Hepatocyte (in vitro differentiated cells): ENCODE measurements around the gene CANX. TPM values are rescaled to one million over a fixed set of nuclear protein-coding genes. Genes with fewer than 3 reads are reported as not detected.

Experiments
- DNase-seq: peaks from one replicate; pipeline ENCODE4 v3.0.0-alpha.2; 2016; ENCODE audit warnings: low spot score
- H2AFZ ChIP-seq: fragments of 200-600 bp; sonication (generic); 2 replicates; pipeline ENCODE4 v1.6.0; 2016; ENCODE audit warnings: antibody characterized with exemption, mild to moderate bottlenecking
- H3K27ac ChIP-seq: fragments of 200-600 bp; sonication (generic); 2 replicates; pipeline ENCODE4 v1.5.1; 2016; ENCODE audit warnings: mild to moderate bottlenecking
- H3K27me3 ChIP-seq: fragments of 200-600 bp; sonication (generic); 2 replicates; pipeline ENCODE4 v1.6.1; 2016
- H3K36me3 ChIP-seq: fragments of 200-600 bp; sonication (generic); replicated peaks from 2 replicates; pipeline ENCODE4 v1.5.1; 2016; ENCODE audit warnings: low read depth; ENCODE audit not compliant: insufficient read depth
- H3K4me1 ChIP-seq: fragments of 200-600 bp; sonication (generic); 2 replicates; pipeline ENCODE4 v1.5.1; 2016; ENCODE audit warnings: mild to moderate bottlenecking, moderate library complexity; ENCODE audit not compliant: insufficient read depth
- H3K4me2 ChIP-seq: fragments of 200-600 bp; sonication (generic); 2 replicates; pipeline ENCODE4 v1.6.0; 2016
- H3K4me3 ChIP-seq: fragments of 200-600 bp; sonication (generic); 2 replicates; pipeline ENCODE4 v1.5.1; 2016; ENCODE audit warnings: mild to moderate bottlenecking
- H3K79me2 ChIP-seq: fragments of 200-600 bp; sonication (generic); 2 replicates; pipeline ENCODE4 v1.6.0; 2017; ENCODE audit warnings: mild to moderate bottlenecking
- H3K9me2 ChIP-seq: fragments of 200-600 bp; sonication (generic); replicated peaks from 2 replicates; pipeline ENCODE4 v1.6.0; 2017; ENCODE audit warnings: mild to moderate bottlenecking; ENCODE audit not compliant: insufficient read depth
- H3K9me3 ChIP-seq: fragments of 200-600 bp; sonication (generic); 2 replicates; pipeline ENCODE4 v1.5.1; 2016; ENCODE audit warnings: low read depth, mild to moderate bottlenecking
- H4K20me1 ChIP-seq: fragments of 200-600 bp; sonication (generic); 2 replicates; pipeline ENCODE4 v1.6.0; 2016; ENCODE audit warnings: mild to moderate bottlenecking; ENCODE audit not compliant: insufficient read depth, poor library complexity, severe bottlenecking
- EZH2 ChIP-seq: fragments of 200-600 bp; sonication (generic); IDR thresholded peaks from 2 replicates; pipeline ENCODE4 v1.6.1; 2016; ENCODE audit warnings: antibody characterized with exemption, mild to moderate bottlenecking, borderline replicate concordance
- EZH2phosphoT487 ChIP-seq: fragments of 200-600 bp; sonication (generic); IDR thresholded peaks from one replicate; pipeline ENCODE4 v1.6.1; 2018; ENCODE audit warnings: antibody characterized with exemption, mild to moderate bottlenecking, low read depth, moderate library complexity; ENCODE audit not compliant: unreplicated experiment, severe bottlenecking
- WGBS: methylation state at CpG from one replicate; pipeline ENCODE4 v1.1.6; 2016; ENCODE audit warnings: low lambda C conversion rate; ENCODE audit errors: missing lambda C conversion rate; 5-methylcytosine and 5-hydroxymethylcytosine counted together
- polyA plus RNA-seq: library from polyadenylated mRNA; unstranded; fragments of >200 nt; fragmentation: Nextera tagmentation; extraction: Ambion mirVana; gene quantifications from 2 replicates; pipeline ENCODE4 v1.2.1, GENCODE V29; 2016
- total RNA-seq: library from RNA; depleted of rRNA; stranded (reverse); fragments of >200 nt; gene quantifications from 2 replicates; pipeline ENCODE4 v1.2.3, GENCODE V29; 2014
- TF ChIP-seq, protein P1 (sequence below): fragments of 200-600 bp; sonication (generic); IDR thresholded peaks from 2 replicates; pipeline ENCODE4 v1.5.1; 2016; ENCODE audit warnings: antibody characterized with exemption, mild to moderate bottlenecking; ENCODE audit not compliant: poor library complexity

CANX gene
- total and polyA plus RNA-seq, 2 experiments from 2014 or later = 369 to 705 TPM

DNA sequence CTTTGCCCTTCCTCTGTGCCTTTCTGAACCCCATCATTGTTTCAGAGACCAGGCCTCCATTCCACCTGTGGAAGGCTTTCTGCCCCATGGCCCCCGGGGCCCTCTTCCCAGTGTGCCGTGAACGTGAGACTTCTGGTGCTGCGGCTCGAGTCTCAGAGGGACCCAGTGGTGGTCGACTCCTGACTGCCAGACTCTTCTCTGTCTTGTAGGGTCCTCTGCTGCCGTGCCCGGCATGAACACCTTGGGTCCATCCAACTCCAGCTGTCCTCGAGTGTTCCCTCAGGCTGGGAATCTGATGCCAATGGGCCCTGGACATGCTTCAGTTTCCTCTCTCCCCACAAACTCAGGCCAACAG, 74.9 kb downstream of the CANX start:
- Histone ChIP-seq H3K36me3 (no peaks in the 10 kb centered on the region), H3K27ac (no peak overlapping the region), H3K4me3 (no peak overlapping the region), H4K20me1 (peaks cover 4% of the 10 kb centered on the region), H3K27me3 (no peaks in the 10 kb centered on the region), H2AFZ (no peak overlapping the region), H3K9me2 (no peaks in the 10 kb centered on the region), H3K4me2 (no peak overlapping the region), H3K9me3 (no peaks in the 10 kb centered on the region), H3K4me1 (no peaks in the 10 kb centered on the region), H3K79me2 (peaks cover 12% of the 10 kb centered on the region)
- TF ChIP-seq EZH2 (no peak), EZH2phosphoT487 (no peak)
- TF ChIP-seq, protein P1, sequence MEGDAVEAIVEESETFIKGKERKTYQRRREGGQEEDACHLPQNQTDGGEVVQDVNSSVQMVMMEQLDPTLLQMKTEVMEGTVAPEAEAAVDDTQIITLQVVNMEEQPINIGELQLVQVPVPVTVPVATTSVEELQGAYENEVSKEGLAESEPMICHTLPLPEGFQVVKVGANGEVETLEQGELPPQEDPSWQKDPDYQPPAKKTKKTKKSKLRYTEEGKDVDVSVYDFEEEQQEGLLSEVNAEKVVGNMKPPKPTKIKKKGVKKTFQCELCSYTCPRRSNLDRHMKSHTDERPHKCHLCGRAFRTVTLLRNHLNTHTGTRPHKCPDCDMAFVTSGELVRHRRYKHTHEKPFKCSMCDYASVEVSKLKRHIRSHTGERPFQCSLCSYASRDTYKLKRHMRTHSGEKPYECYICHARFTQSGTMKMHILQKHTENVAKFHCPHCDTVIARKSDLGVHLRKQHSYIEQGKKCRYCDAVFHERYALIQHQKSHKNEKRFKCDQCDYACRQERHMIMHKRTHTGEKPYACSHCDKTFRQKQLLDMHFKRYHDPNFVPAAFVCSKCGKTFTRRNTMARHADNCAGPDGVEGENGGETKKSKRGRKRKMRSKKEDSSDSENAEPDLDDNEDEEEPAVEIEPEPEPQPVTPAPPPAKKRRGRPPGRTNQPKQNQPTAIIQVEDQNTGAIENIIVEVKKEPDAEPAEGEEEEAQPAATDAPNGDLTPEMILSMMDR = no peak
- WGBS = 86% methylated on average over 9 of the region's 9 CpGs
- no peak for DNase-seq

DNA sequence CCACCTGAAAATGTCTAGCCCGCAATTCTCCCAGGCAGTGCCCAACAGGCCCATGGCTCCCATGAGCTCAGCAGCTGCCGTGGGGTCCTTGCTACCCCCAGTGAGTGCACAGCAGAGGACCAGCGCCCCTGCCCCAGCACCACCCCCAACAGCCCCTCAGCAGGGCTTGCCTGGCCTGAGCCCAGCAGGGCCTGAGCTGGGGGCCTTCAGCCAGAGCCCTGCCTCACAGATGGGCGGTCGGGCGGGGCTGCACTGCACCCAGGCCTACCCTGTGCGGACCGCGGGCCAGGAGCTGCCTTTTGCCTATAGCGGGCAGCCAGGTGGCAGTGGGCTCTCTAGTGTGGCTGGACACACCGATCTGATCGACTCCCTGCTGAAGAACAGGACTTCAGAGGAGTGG, 75.7 kb downstream of the CANX start:
- no peaks in the 10 kb centered on the region for H4K20me1 ChIP-seq
- TF ChIP-seq EZH2phosphoT487 (no peak), EZH2 (no peak)
- TF ChIP-seq, protein P1 = no peak
- H3K27me3 ChIP-seq = no peaks in the 10 kb centered on the region
- WGBS = 97% methylated on average over 12 of the region's 12 CpGs
- H3K4me2 ChIP-seq = no peak overlapping the region
- H3K4me3 ChIP-seq = no peak overlapping the region
- H3K79me2 ChIP-seq = peaks cover 6% of the 10 kb centered on the region
- no peak overlapping the region for H2AFZ ChIP-seq
- H3K9me2 ChIP-seq = no peaks in the 10 kb centered on the region
- DNase-seq = no peak
- no peaks in the 10 kb centered on the region for H3K4me1 ChIP-seq
- no peaks in the 10 kb centered on the region for H3K9me3 ChIP-seq
- no peak overlapping the region for H3K27ac ChIP-seq
- no peaks in the 10 kb centered on the region for H3K36me3 ChIP-seq

DNA sequence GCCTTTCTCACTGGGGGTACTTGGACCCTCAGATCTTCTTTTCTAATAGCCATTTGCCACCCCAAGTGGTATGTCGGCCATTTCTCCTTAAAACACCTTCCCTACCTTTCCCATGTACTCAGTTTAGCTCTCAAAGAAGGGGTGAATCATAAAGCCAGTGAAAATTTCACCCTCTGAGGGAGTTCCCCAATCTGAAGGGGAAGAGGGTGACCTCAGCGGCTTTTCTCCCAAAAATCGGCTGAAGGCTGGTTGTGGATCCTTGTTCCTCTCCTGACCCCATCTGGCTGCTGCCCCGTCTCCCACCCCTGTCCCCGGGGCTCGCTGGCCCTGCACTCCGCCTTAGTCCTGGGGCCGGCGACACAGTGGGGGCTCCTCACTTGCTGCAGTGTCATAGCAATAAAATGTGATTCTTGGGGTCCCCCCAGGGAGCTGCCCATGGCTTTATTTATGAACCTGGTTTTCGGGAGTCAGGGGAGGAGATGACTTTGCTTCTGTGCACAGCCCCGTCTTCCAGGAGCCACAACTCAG, 77.7 kb downstream of the CANX start:
- Histone ChIP-seq H4K20me1 (no peaks in the 10 kb centered on the region), H3K27ac (no peak overlapping the region), H3K79me2 (no peaks in the 10 kb centered on the region), H2AFZ (no peak overlapping the region), H3K4me1 (no peaks in the 10 kb centered on the region), H3K36me3 (no peaks in the 10 kb centered on the region), H3K4me3 (no peak overlapping the region), H3K9me3 (no peaks in the 10 kb centered on the region), H3K4me2 (no peak overlapping the region), H3K27me3 (no peaks in the 10 kb centered on the region), H3K9me2 (no peaks in the 10 kb centered on the region)
- TF ChIP-seq, protein P1 = no peak
- TF ChIP-seq EZH2phosphoT487 (no peak), EZH2 (no peak)
- DNase-seq = no peak
- 98% methylated on average over 11 of the region's 11 CpGs for WGBS

DNA sequence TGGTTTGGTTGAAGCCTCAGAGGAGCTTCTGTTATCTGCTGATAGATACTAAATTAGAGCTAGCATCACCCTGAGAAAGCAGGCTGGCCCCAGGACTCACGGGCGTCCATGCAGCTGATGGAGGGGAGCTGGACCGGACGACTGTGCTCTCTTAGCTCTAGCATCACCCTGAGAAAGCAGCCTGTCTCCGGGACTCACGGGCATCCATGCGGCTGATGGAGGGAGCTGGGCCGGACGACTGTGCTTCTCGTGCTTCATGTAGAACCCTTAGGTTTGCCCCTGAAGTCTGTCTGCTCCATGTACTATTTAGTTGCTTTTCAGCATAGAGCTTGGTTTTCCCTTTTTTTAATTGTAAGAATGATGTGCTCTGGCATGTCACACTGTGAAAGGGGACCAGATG, 78.7 kb downstream of the CANX start:
- Histone ChIP-seq H3K27ac (no peak overlapping the region), H2AFZ (no peak overlapping the region), H3K27me3 (no peaks in the 10 kb centered on the region), H3K4me1 (no peaks in the 10 kb centered on the region), H3K4me2 (no peak overlapping the region), H4K20me1 (no peaks in the 10 kb centered on the region), H3K4me3 (no peak overlapping the region), H3K9me3 (no peaks in the 10 kb centered on the region), H3K79me2 (no peaks in the 10 kb centered on the region), H3K9me2 (no peaks in the 10 kb centered on the region), H3K36me3 (no peaks in the 10 kb centered on the region)
- TF ChIP-seq, protein P1 = no peak
- TF ChIP-seq EZH2phosphoT487 (no peak), EZH2 (no peak)
- 92% methylated on average over 10 of the region's 10 CpGs for WGBS
- no peak for DNase-seq
